Measurements from ENCODE around the gene NGRN.

Gene NGRN

DNA sequence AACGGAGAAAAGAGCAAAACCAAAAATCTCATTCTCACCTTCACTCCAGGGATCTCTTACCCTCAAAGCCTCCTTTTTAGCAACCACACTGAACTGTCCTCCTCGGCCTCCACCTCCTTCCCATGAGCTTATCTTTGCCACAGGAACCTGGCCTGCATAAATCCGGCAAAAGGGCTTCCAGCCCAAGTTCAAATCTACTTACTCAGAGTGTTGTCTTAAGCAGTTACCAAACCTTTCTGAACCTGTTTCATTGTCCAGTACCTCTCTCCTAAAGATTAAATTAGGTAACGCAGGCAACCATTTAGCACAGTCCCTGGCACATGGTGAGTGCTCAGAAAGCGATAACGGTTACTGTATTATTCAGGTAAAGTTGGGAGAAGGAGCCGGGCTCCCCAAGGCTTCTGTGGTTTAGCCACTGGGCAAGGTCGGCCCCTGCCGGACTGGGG, 32.5 kb upstream of the NGRN start:
- Histone ChIP-seq H3F3A (ENCODE audit: insufficient read depth) (no peaks in the 10 kb centered on the region; the same call in 1 of the 2 replicates), H3K9ac (ENCODE audit: low read length) (peak overlapping the region; percentile 69), H3K4me2 (ENCODE audit: low read depth, low read length, poor library complexity, severe bottlenecking) (peak overlapping the region; percentile 76), H3K4me3 (ENCODE audit: insufficient read depth, low read length, poor library complexity, severe bottlenecking) (peak overlapping the region; percentile 76), H3K79me2 (ENCODE audit: insufficient read depth, low read length) (no peaks in the 10 kb centered on the region), H3K27ac (ENCODE audit: low read depth, low read length) (no peak overlapping the region), H2AFZ (ENCODE audit: low read depth, low read length, severe bottlenecking) (peak overlapping the region; percentile 62), H3K36me3 (ENCODE audit: low read length) (no peaks in the 10 kb centered on the region), H3K9me2 (replicated peaks; ENCODE audit: insufficient read depth, low read length) (no peaks in the 10 kb centered on the region), H3K9me3 (ENCODE audit: insufficient read depth, low read length) (no peaks in the 10 kb centered on the region), H3K27me3 (ENCODE audit: low read length) (no peaks in the 10 kb centered on the region), H4K20me1 (ENCODE audit: low read depth, low read length) (no peaks in the 10 kb centered on the region)
- no peak for TF ChIP-seq EZH2phosphoT487 (conservative IDR thresholded peaks at IDR 0.05; ENCODE audit: low read length)
- TF ChIP-seq, protein P1, sequence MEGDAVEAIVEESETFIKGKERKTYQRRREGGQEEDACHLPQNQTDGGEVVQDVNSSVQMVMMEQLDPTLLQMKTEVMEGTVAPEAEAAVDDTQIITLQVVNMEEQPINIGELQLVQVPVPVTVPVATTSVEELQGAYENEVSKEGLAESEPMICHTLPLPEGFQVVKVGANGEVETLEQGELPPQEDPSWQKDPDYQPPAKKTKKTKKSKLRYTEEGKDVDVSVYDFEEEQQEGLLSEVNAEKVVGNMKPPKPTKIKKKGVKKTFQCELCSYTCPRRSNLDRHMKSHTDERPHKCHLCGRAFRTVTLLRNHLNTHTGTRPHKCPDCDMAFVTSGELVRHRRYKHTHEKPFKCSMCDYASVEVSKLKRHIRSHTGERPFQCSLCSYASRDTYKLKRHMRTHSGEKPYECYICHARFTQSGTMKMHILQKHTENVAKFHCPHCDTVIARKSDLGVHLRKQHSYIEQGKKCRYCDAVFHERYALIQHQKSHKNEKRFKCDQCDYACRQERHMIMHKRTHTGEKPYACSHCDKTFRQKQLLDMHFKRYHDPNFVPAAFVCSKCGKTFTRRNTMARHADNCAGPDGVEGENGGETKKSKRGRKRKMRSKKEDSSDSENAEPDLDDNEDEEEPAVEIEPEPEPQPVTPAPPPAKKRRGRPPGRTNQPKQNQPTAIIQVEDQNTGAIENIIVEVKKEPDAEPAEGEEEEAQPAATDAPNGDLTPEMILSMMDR (IDR thresholded peaks at IDR 0.05; ENCODE audit: insufficient read depth, low read length, poor library complexity, severe bottlenecking), result no peak

DNA sequence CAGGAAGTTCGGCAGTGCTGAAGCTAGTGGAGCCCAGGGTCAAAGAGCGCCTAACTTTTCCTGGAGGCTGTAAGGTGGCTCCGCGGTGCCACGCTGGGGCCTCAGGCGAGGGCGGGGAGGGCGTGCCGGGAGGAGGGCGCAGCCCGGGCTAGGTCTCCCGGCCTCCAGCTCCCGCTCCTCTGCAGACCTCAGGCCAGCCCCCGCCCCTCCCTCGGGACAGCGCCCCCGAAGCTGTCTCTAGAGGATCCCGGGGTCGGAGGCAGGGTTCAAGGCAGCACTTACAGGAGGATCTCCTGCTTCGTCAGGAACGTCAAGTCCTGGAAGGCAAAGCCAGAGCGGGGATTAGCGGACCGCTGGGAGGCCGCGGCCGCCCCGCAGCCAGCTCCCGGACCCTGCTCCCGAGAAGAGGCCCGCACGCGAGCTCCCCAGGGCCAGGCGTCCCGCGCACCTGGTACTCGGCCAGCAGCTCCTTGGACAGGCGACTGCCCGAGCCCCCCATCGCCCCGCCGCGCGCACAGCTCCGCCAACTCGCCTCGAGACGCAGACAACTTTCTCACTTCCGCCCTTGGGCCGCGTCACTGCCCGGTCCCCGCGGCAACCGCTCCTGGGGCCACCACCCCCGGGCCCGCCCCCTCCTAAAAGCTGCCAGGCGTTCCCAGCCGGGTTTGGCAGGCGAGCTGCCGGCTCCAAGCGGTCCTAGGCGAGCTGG, 31.9 kb upstream of the NGRN start, which contains the start of gene CIB1:
Gene CIB1 (minus strand): TSS at position 555 of the 709 bp plus-strand sequence. CDS start 56 bp downstream, at position 499.
- H3F3A ChIP-seq (ENCODE audit: insufficient read depth), result no peaks in the 10 kb centered on the region; the same call in 1 of the 2 replicates
- H3K36me3 ChIP-seq (ENCODE audit: low read length), result no peaks in the 10 kb centered on the region
- H3K9me3 ChIP-seq (ENCODE audit: insufficient read depth, low read length), result no peaks in the 10 kb centered on the region
- H4K20me1 ChIP-seq (ENCODE audit: low read depth, low read length), result no peaks in the 10 kb centered on the region
- TF ChIP-seq, protein P1 (IDR thresholded peaks at IDR 0.05; ENCODE audit: insufficient read depth, low read length, poor library complexity, severe bottlenecking), result no peak
- no peak for TF ChIP-seq EZH2phosphoT487 (conservative IDR thresholded peaks at IDR 0.05; ENCODE audit: low read length)
- H3K4me2 ChIP-seq (ENCODE audit: low read depth, low read length, poor library complexity, severe bottlenecking), result peak within 1 kb of the TSS; percentile 76
- peak within 1 kb of the TSS; percentile 76 for H3K4me3 ChIP-seq (ENCODE audit: insufficient read depth, low read length, poor library complexity, severe bottlenecking)
- H2AFZ ChIP-seq (ENCODE audit: low read depth, low read length, severe bottlenecking), result peak within 1 kb of the TSS; percentile 62
- no peaks in the 10 kb centered on the region for H3K27me3 ChIP-seq (ENCODE audit: low read length)
- no peaks in the 10 kb centered on the region for H3K9me2 ChIP-seq (replicated peaks; ENCODE audit: insufficient read depth, low read length)
- H3K27ac ChIP-seq (ENCODE audit: low read depth, low read length), result peak within 1 kb of the TSS; percentile 36
- no peaks in the 10 kb centered on the region for H3K79me2 ChIP-seq (ENCODE audit: insufficient read depth, low read length)
- peak within 1 kb of the TSS; percentile 69 for H3K9ac ChIP-seq (ENCODE audit: low read length)

DNA sequence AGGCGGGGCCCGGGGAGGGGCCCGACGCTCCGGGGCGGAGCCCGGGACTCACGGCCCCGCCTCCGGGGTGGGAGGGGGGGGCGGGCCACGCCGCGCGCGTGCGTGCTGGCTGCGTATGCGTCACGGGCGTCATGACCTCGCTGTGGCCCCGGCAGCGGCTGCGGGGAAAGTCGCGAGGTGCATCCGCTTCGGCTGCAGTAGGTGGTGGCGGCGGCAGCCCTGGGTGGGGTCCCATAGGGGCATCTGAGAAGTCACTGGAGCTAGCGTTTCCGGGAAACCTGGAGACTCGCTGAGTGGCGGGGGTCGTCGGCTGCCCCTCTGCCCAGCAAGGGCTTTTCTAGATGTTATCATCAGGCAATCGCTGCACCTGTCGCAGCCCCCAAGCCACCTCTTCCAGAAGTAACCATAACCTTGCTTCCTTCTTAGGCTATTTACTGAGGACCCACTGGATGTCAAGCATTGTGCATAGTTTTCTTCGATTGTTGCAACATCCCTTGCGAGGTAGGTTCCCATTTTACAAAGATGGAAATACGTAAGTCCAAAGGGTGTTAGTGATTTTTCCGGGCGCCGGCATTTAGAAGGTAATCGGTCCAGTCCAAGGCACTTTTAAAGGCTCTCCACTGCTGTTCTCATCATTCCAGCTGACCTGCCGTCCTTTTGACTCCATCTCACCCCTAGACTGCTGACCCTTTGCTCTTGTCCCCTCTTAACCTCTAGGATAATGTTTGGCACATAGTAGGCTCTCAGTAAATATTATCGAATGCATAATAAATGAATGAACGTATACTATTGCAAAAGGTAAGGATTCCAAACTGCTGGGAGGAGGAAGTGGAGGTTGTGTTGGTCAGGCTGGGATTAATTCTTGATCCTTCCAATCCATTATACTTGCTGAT, 31.1 kb upstream of the NGRN start, which contains the start of gene GDPGP1:
Gene GDPGP1 (plus strand): TSS at position 114 of the 893 bp plus-strand sequence. CDS start 6,700 bp downstream, outside the sequence.
- H3K79me2 ChIP-seq (ENCODE audit: insufficient read depth, low read length), result no peaks in the 10 kb centered on the region
- peak within 1 kb of the TSS; percentile 36 for H3K27ac ChIP-seq (ENCODE audit: low read depth, low read length)
- no peaks in the 10 kb centered on the region for H3K9me2 ChIP-seq (replicated peaks; ENCODE audit: insufficient read depth, low read length)
- TF ChIP-seq EZH2phosphoT487 (conservative IDR thresholded peaks at IDR 0.05; ENCODE audit: low read length), result no peak
- TF ChIP-seq, protein P1 (IDR thresholded peaks at IDR 0.05; ENCODE audit: insufficient read depth, low read length, poor library complexity, severe bottlenecking), result no peak
- H3F3A ChIP-seq (ENCODE audit: insufficient read depth), result no peaks in the 10 kb centered on the region; the same call in 1 of the 2 replicates
- peak within 1 kb of the TSS; percentile 69 for H3K9ac ChIP-seq (ENCODE audit: low read length)
- no peaks in the 10 kb centered on the region for H3K36me3 ChIP-seq (ENCODE audit: low read length)
- peak within 1 kb of the TSS; percentile 76 for H3K4me2 ChIP-seq (ENCODE audit: low read depth, low read length, poor library complexity, severe bottlenecking)
- H2AFZ ChIP-seq (ENCODE audit: low read depth, low read length, severe bottlenecking), result peak within 1 kb of the TSS; percentile 62
- no peaks in the 10 kb centered on the region for H4K20me1 ChIP-seq (ENCODE audit: low read depth, low read length)
- H3K27me3 ChIP-seq (ENCODE audit: low read length), result no peaks in the 10 kb centered on the region
- no peaks in the 10 kb centered on the region for H3K9me3 ChIP-seq (ENCODE audit: insufficient read depth, low read length)
- H3K4me3 ChIP-seq (ENCODE audit: insufficient read depth, low read length, poor library complexity, severe bottlenecking), result peak within 1 kb of the TSS; percentile 76

All from SU-DHL-6 (cell line).